Fibroblast of villous mesenchyme (primary cell): ENCODE measurements around the gene DENND10. TPM values are rescaled to one million over a fixed set of nuclear protein-coding genes. Genes with fewer than 3 reads are reported as not detected.
"Not testable (repeated sequence)": the region's sequence is repeated elsewhere in the genome, so short reads cannot be mapped to it uniquely, and the experiment has no call there.

Experiments used
- DNase-seq: peaks from one replicate; pipeline ENCODE4 v3.0.0-alpha.2; 2010; ENCODE audit warnings: low read depth
- H3K4me3 ChIP-seq: 2 replicates; pipeline ENCODE4 v1.5.1; 2011; ENCODE audit warnings: low read depth, mild to moderate bottlenecking, low read length
- CTCF ChIP-seq: IDR thresholded peaks from 2 replicates; pipeline ENCODE4 v1.5.1; 2012; ENCODE audit warnings: low read depth, mild to moderate bottlenecking, low read length; ENCODE audit not compliant: insufficient read depth
- total RNA-seq: library from RNA; depleted of rRNA; stranded (reverse); fragments of >200 nt; gene quantifications from 2 replicates; pipeline ENCODE4 v1.2.3, GENCODE V29; 2012

The DENND10 gene
- total RNA-seq, 1 donor: 94.6 TPM

- no peak overlapping the region for H3K4me3 ChIP-seq
- no peak for DNase-seq
- TF ChIP-seq CTCF: no peak
Observed at GRCh38 chr10:119084896-119085295, 19.0 kb upstream of the DENND10 start.

- no peak for DNase-seq
- no peak overlapping the region for H3K4me3 ChIP-seq
- TF ChIP-seq CTCF: no peak
Observed at GRCh38 chr10:119087271-119087882, 16.5 kb upstream of the DENND10 start.

- H3K4me3 ChIP-seq: no peak overlapping the region
- DNase-seq: no peak
- no peak for TF ChIP-seq CTCF
Observed at GRCh38 chr10:119090026-119090795, 13.7 kb upstream of the DENND10 start.

DNA sequence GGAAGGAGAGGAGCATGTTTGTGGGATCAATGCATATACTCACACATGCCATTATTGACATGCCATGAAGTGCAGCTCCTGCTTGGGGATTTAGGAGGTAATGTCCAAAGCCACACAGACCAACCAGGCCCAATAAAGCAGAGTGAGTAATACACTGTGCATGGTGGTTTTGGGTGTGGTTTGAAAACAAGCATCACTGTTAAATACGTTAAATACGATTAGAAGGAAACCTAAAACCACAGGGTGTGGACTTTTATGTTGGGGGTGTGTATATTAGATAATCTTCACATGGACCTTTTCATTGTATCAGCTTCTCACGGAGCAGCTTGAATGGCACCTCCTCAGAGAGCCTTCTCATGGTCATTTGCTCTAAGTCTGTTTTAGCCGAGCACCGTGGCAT is 12.9 kb upstream of the DENND10 start:
- H3K4me3 ChIP-seq: no peak overlapping the region
- no peak for TF ChIP-seq CTCF
- DNase-seq: peak; percentile 83

DNA sequence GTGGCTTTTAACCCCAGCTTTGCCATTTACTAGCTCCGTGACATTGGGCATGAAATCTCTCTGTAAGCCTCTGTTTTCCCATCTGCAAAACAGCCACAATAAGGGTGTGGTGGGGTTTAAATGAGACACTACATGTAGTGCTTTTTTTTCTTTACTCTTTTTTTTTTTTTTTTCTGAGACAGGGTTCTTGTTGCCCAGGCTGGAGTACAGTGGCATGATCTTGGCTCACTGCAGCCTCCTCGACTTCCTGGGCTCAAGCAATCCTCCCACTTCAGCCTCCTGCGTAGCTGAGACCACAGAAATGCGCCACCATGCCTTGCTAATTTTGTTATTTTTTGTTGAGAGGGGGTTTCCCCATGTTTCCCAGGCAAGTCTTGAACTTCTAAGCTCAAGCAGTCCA is 8.3 kb upstream of the DENND10 start:
- no peak overlapping the region for H3K4me3 ChIP-seq
- DNase-seq: no peak
- no peak for TF ChIP-seq CTCF

- H3K4me3 ChIP-seq, DNase-seq: not testable (repeated sequence)
Observed at GRCh38 chr10:119096641-119097415, 7.1 kb upstream of the DENND10 start.

DNA sequence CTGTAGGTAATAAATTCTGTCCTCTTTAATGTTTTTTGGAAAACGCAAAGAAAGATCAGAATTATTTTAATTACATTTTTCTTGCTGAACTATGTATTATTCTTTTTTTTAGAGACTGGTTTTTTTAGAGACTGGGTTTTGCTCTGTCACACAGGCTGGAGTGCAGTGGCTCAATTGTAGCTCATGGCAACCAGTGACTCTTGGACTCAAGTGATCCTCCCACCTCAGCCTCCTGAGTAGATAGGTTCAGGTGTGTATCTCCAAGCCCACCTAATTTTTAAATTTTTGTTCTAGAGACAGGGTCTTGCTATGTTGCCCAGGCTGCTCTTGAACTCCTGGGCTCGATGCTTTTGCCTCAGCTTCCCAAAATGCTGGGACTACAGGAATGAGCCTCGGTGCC is 5.3 kb upstream of the DENND10 start:
- H3K4me3 ChIP-seq: no peak overlapping the region
- DNase-seq: no peak
- TF ChIP-seq CTCF: no peak
